Measurements from ENCODE around the gene UQCC3. TPM values are rescaled to one million over a fixed set of nuclear protein-coding genes. Genes with fewer than 3 reads are reported as not detected.
"Not testable (repeated sequence)": the region's sequence is repeated elsewhere in the genome, so short reads cannot be mapped to it uniquely, and the experiment has no call there.

UQCC3 gene
- polyA plus RNA-seq, 3 donors = 3.3 to 7.9 (median 7.2) TPM

GRCh38 chr11:62673196-62673525 is 1.7 kb downstream of the UQCC3 start:
- DNase-seq = no peak
- no CpG with 5 or more reads among the region's 2 CpGs for WGBS (ENCODE audit: insufficient coverage)
- intact Hi-C loops (cut with micrococcal nuclease) = no loop called here
- Histone ChIP-seq H3K4me2 (replicated peaks; ENCODE audit: extremely low read depth, low read length, poor library complexity, severe bottlenecking) (peak overlapping the region; percentile 83), H2AFZ (ENCODE audit: insufficient read depth, low read depth, low read length, poor library complexity, severe bottlenecking) (no peak overlapping the region), H3K4me3 (replicated peaks in 1 of 3; ENCODE audit: low read depth in 2 of 3, low read length in 3 of 3) (no peak overlapping the region), H3K79me2 (ENCODE audit: insufficient read depth, low read length) (peaks cover 76% of the 10 kb centered on the region), H3K9ac (ENCODE audit: insufficient read depth, low read length, poor library complexity, severe bottlenecking) (no peak overlapping the region), H3K36me3 (replicated peaks in 1 of 2; ENCODE audit: control insufficient read depth in 1 of 2, insufficient read depth in 2 of 2, low read length in 2 of 2) (peaks cover 26 to 46% of the 10 kb centered on the region in 2 donors), H4K20me1 (ENCODE audit: insufficient read depth, low read length) (peaks cover 28% of the 10 kb centered on the region), H3K9me3 (replicated peaks in 1 of 2; ENCODE audit: control insufficient read depth in 1 of 2, insufficient read depth in 1 of 2, low read length in 2 of 2) (no peaks in the 10 kb centered on the region), H3K27me3 (ENCODE audit: control insufficient read depth in 2 of 2, insufficient read depth in 2 of 2, low read length in 2 of 2) (no peaks in the 10 kb centered on the region), H3K27ac (ENCODE audit: low read depth in 1 of 2, low read length in 2 of 2) (peak overlapping the region in 1 of 2 donors; percentile 83), H3K4me1 (ENCODE audit: control insufficient read depth in 1 of 2, insufficient read depth in 2 of 2, low read length in 2 of 2) (peaks cover 33 to 46% of the 10 kb centered on the region in 2 donors)
- H3K4me3 Mint-ChIP-seq = no peak overlapping the region
- peaks cover 0 to 2% (median 0%) of the 10 kb centered on the region in 7 donors for H3K9me3 Mint-ChIP-seq
- no peak for TF ChIP-seq CTCF (IDR thresholded peaks at IDR 0.05)
- H3K4me1 Mint-ChIP-seq = peaks cover 59% of the 10 kb centered on the region
- H3K36me3 Mint-ChIP-seq = peaks cover 34 to 53% of the 10 kb centered on the region in 2 donors
- H3K27ac Mint-ChIP-seq = peak overlapping the region in 3 of 7 donors; percentile 75 to 95 (median 95)
- H3K27me3 Mint-ChIP-seq (ENCODE audit: low read depth in 3 of 3) = peaks cover 0 to 1% (median 0%) of the 10 kb centered on the region in 3 donors

GRCh38 chr11:62675415-62675814 is 3.9 kb downstream of the UQCC3 start:
- H3K9me3 Mint-ChIP-seq; H3K9ac ChIP-seq (ENCODE audit: insufficient read depth, low read length, poor library complexity, severe bottlenecking); H3K4me3 ChIP-seq (replicated peaks in 1 of 3; ENCODE audit: low read depth in 2 of 3, low read length in 3 of 3); H3K4me2 ChIP-seq (replicated peaks; ENCODE audit: extremely low read depth, low read length, poor library complexity, severe bottlenecking); H2AFZ ChIP-seq (ENCODE audit: insufficient read depth, low read depth, low read length, poor library complexity, severe bottlenecking); H3K9me3 ChIP-seq (replicated peaks in 1 of 2; ENCODE audit: control insufficient read depth in 1 of 2, insufficient read depth in 1 of 2, low read length in 2 of 2); DNase-seq; intact Hi-C loops (cut with micrococcal nuclease); H3K27me3 Mint-ChIP-seq (ENCODE audit: low read depth in 3 of 3); H3K27me3 ChIP-seq (ENCODE audit: control insufficient read depth in 2 of 2, insufficient read depth in 2 of 2, low read length in 2 of 2); H3K27ac ChIP-seq (ENCODE audit: low read depth in 1 of 2, low read length in 2 of 2); H3K4me3 Mint-ChIP-seq: not testable (repeated sequence)
- Mint-ChIP-seq H3K4me1 (peaks cover 56% of the 10 kb centered on the region), H3K36me3 (peaks cover 31 to 47% of the 10 kb centered on the region in 2 donors), H3K27ac (peak overlapping the region in 2 of 7 donors; percentile 40 to 69)
- H3K36me3 ChIP-seq (replicated peaks in 1 of 2; ENCODE audit: control insufficient read depth in 1 of 2, insufficient read depth in 2 of 2, low read length in 2 of 2) = peaks cover 26 to 46% of the 10 kb centered on the region in 2 donors
- WGBS (ENCODE audit: insufficient coverage) = 100% methylated on average over 5 of the region's 10 CpGs
- peaks cover 28% of the 10 kb centered on the region for H4K20me1 ChIP-seq (ENCODE audit: insufficient read depth, low read length)
- peaks cover 77% of the 10 kb centered on the region for H3K79me2 ChIP-seq (ENCODE audit: insufficient read depth, low read length)
- H3K4me1 ChIP-seq (ENCODE audit: control insufficient read depth in 1 of 2, insufficient read depth in 2 of 2, low read length in 2 of 2) = peaks cover 38 to 56% of the 10 kb centered on the region in 2 donors

All from CD14-positive monocyte (primary cell).